GM13977 (cell line): Measurements from ENCODE around the gene CLEC6A.
"Not testable (repeated sequence)": the region's sequence is repeated elsewhere in the genome, so short reads cannot be mapped to it uniquely, and the experiment has no call there.

Source experiments
- DNase-seq: peaks from one replicate; pipeline ENCODE4 v3.0.0; 2012; ENCODE audit warnings: low spot score
- CTCF ChIP-seq: IDR thresholded peaks from 2 replicates; pipeline ENCODE4 v1.5.1; 2012; ENCODE audit warnings: mild to moderate bottlenecking, control low read depth; ENCODE audit not compliant: insufficient read depth; ENCODE audit errors: extremely low read depth, missing control alignments
- in situ Hi-C: fragments of 300-500 bp; cut with MboI; formaldehyde crosslinking; loops from one replicate; pipeline ENCODE4 v1.12.0; 2022; ENCODE audit warnings: low sequenced_read_pairs, low pct_unique_long_range_greater_than_20kb, mixed read lengths, inconsistent platforms; ENCODE audit not compliant: unreplicated experiment

CLEC6A gene

GRCh38 chr12:8455727-8456360 is at the start of gene CLEC6A:
Gene CLEC6A, plus strand, starts transcription at chr12:8455962. Its CDS starts 150 bp downstream, at chr12:8456112.
- no peak for TF ChIP-seq CTCF
- DNase-seq: no peak
- in situ Hi-C loops: no loop called here

- in situ Hi-C loops, DNase-seq: not testable (repeated sequence)
Measured at GRCh38 chr12:8419576-8419975, 36.2 kb upstream of the CLEC6A start.

- TF ChIP-seq CTCF: no peak
- no peak for DNase-seq
- in situ Hi-C loops: no loop called here
Measured at GRCh38 chr12:8420506-8420905, 35.3 kb upstream of the CLEC6A start.

GRCh38 chr12:8444536-8445278 is 11.1 kb upstream of the CLEC6A start:
- in situ Hi-C loops: not testable (repeated sequence)

GRCh38 chr12:8445731-8446130 is 10.0 kb upstream of the CLEC6A start:
- no peak for TF ChIP-seq CTCF
- no peak for DNase-seq
- in situ Hi-C loops: no loop called here

More at GRCh38 chr12:8444536-8445278, 11.1 kb upstream of the CLEC6A start:
- DNase-seq: not testable (repeated sequence)

- in situ Hi-C loops: no loop called here
- TF ChIP-seq CTCF: no peak
- no peak for DNase-seq
Measured at GRCh38 chr12:8446642-8447547, 8.9 kb upstream of the CLEC6A start.

- in situ Hi-C loops: no loop called here
- no peak for TF ChIP-seq CTCF
- no peak for DNase-seq
Measured at GRCh38 chr12:8449355-8449859, 6.4 kb upstream of the CLEC6A start.
